Activated CD8-positive, alpha-beta T cell treated with anti-CD3 and anti-CD28 coated beads for 36 hours (primary cell): ENCODE results near the gene CORO1C. TPM values are rescaled to one million over a fixed set of nuclear protein-coding genes. Genes with fewer than 3 reads are reported as not detected.

Source experiments
- ATAC-seq: fragments of 200-7000 bp; cut with Tn5 transposase; one replicate; pipeline ENCODE4 v1.10.0; 2021; ENCODE audit warnings: mild to moderate bottlenecking, moderate library complexity
- CTCF ChIA-PET: fragments of 350-600 bp; sonication (Branson Sonifier 250); formaldehyde crosslinking; loops from one replicate; lab custom pipeline; 2021; ENCODE audit warnings: antibody characterized with exemption; lab: Charles Lee
- POLR2A ChIA-PET: fragments of 350-600 bp; sonication (Branson Sonifier 250); formaldehyde crosslinking; loops from one replicate; lab custom pipeline; 2021; ENCODE audit warnings: antibody characterized with exemption; lab: Charles Lee
- DNase-seq: peaks from one replicate; pipeline ENCODE4 v3.0.0-alpha.2; 2020
- H3K27ac Mint-ChIP-seq: one replicate; pipeline ENCODE4 v1.8.0; 2021; ENCODE audit warnings: mild to moderate bottlenecking, mixed read lengths
- H3K27me3 Mint-ChIP-seq: one replicate; pipeline ENCODE4 v1.8.0; 2021; ENCODE audit warnings: mixed read lengths
- H3K36me3 Mint-ChIP-seq: one replicate; pipeline ENCODE4 v1.8.0; 2021; ENCODE audit warnings: low read depth, mixed read lengths
- H3K4me1 Mint-ChIP-seq: one replicate; pipeline ENCODE4 v1.8.0; 2021; ENCODE audit warnings: low read depth, mixed read lengths
- H3K4me3 Mint-ChIP-seq: one replicate; pipeline ENCODE4 v1.8.0; 2021; ENCODE audit warnings: mild to moderate bottlenecking, moderate library complexity, mixed read lengths
- H3K9me3 Mint-ChIP-seq: one replicate; pipeline ENCODE4 v1.8.0; 2021; ENCODE audit warnings: mixed read lengths
- CTCF ChIP-seq: fragments of 200-600 bp; IDR thresholded peaks from one replicate; pipeline ENCODE4 v1.8.0; 2022; ENCODE audit warnings: antibody characterized with exemption, mild to moderate bottlenecking
- intact Hi-C: fragments of 100-400 bp; cut with micrococcal nuclease; formaldehyde crosslinking; loops from one replicate; pipeline ENCODE4 v1.10.0; 2022
- total RNA-seq, 2 experiments: library from RNA; stranded (reverse); gene quantifications; one replicate each; pipeline ENCODE4 v1.2.3, GENCODE V29; 2021

The CORO1C gene
- total RNA-seq, 2 experiments from 2014 or later: 90.1 to 98.9 TPM

- no peaks in the 10 kb centered on the region for H3K9me3 Mint-ChIP-seq
- no peak for TF ChIP-seq CTCF
- intact Hi-C loops: no loop called here
- H3K4me1 Mint-ChIP-seq: peaks cover 36% of the 10 kb centered on the region
- no peak overlapping the region for H3K27ac Mint-ChIP-seq
- CTCF ChIA-PET: interaction anchor here (1.6 kb wide), 1 partner anchor 14 kb away, joined by 6 read pairs; no protein-coding TSS in a partner anchor
- H3K27me3 Mint-ChIP-seq: no peaks in the 10 kb centered on the region
- ATAC-seq (no peak), DNase-seq (no peak)
- H3K4me3 Mint-ChIP-seq: no peak overlapping the region
- POLR2A ChIA-PET: interaction anchor here (0.8 to 1.5 kb wide), 3 partner anchors 10 to 52 kb away, joined by 3 to 4 read pairs (median 3); no protein-coding TSS in a partner anchor
- H3K36me3 Mint-ChIP-seq: peaks cover 23% of the 10 kb centered on the region
Measured at GRCh38 chr12:108650083-108650482, 81.2 kb downstream of the CORO1C start.

GRCh38 chr12:108649669-108650068 lies 81.6 kb downstream of the CORO1C start:
- Mint-ChIP-seq H3K27ac (no peak overlapping the region), H3K27me3 (no peaks in the 10 kb centered on the region), H3K9me3 (no peaks in the 10 kb centered on the region), H3K4me3 (no peak overlapping the region), H3K4me1 (peaks cover 37% of the 10 kb centered on the region), H3K36me3 (peaks cover 25% of the 10 kb centered on the region)
- ATAC-seq (no peak), DNase-seq (no peak)
- TF ChIP-seq CTCF: no peak
- CTCF ChIA-PET: interaction anchor here (0.6 to 1.6 kb wide), 2 partner anchors 15 to 153 kb away, joined by 3 to 6 read pairs; no protein-coding TSS in a partner anchor
- POLR2A ChIA-PET: interaction anchor here (0.8 to 1.5 kb wide), 3 partner anchors 10 to 52 kb away, joined by 3 to 4 read pairs (median 3); no protein-coding TSS in a partner anchor
- intact Hi-C loops: no loop called here

GRCh38 chr12:108649126-108649525 lies 82.2 kb downstream of the CORO1C start:
- TF ChIP-seq CTCF: no peak
- DNase-seq (no peak), ATAC-seq (peak; percentile 35)
- Mint-ChIP-seq H3K9me3 (no peaks in the 10 kb centered on the region), H3K27ac (no peak overlapping the region), H3K4me1 (peaks cover 37% of the 10 kb centered on the region), H3K27me3 (no peaks in the 10 kb centered on the region), H3K4me3 (no peak overlapping the region), H3K36me3 (peaks cover 29% of the 10 kb centered on the region)
- ChIA-PET POLR2A (interaction anchor here (1.1 to 1.4 kb wide), 2 partner anchors 15 to 53 kb away, joined by 3 to 6 read pairs; partner anchors contain the start of gene SELPLG), CTCF (interaction anchor here (0.6 to 1.6 kb wide), 2 partner anchors 15 to 154 kb away, joined by 3 to 6 read pairs; no protein-coding TSS in a partner anchor)
- intact Hi-C loops: no loop called here

GRCh38 chr12:108648371-108648770 lies 82.9 kb downstream of the CORO1C start:
- Mint-ChIP-seq H3K9me3 (no peaks in the 10 kb centered on the region), H3K4me3 (no peak overlapping the region), H3K27me3 (no peaks in the 10 kb centered on the region), H3K36me3 (peaks cover 29% of the 10 kb centered on the region), H3K4me1 (peaks cover 37% of the 10 kb centered on the region), H3K27ac (no peak overlapping the region)
- ChIA-PET CTCF (no interaction called here), POLR2A (interaction anchor here (1.4 kb wide), 1 partner anchor 14 kb away, joined by 6 read pairs; the partner anchor contains the start of gene SELPLG)
- DNase-seq (no peak), ATAC-seq (no peak)
- intact Hi-C loops: no loop called here
- TF ChIP-seq CTCF: no peak

GRCh38 chr12:108647585-108648287 lies 83.6 kb downstream of the CORO1C start:
- no peak for DNase-seq
- H3K36me3 Mint-ChIP-seq: peaks cover 29% of the 10 kb centered on the region
- intact Hi-C loops: no loop called here
- no peak for TF ChIP-seq CTCF
- no peak overlapping the region for H3K4me3 Mint-ChIP-seq
- ChIA-PET POLR2A (interaction anchor here (0.7 to 1.4 kb wide), 2 partner anchors 13 to 25 kb away, joined by 3 to 6 read pairs; partner anchors contain the start of gene SELPLG), CTCF (interaction anchor here (0.8 to 2.7 kb wide), 5 partner anchors 10 to 83 kb away, joined by 3 to 21 read pairs (median 11); no protein-coding TSS in a partner anchor)
- ATAC-seq: no peak
- H3K4me1 Mint-ChIP-seq: peaks cover 31% of the 10 kb centered on the region
- no peaks in the 10 kb centered on the region for H3K27me3 Mint-ChIP-seq
- H3K27ac Mint-ChIP-seq: no peak overlapping the region
- H3K9me3 Mint-ChIP-seq: no peaks in the 10 kb centered on the region
